ENCODE measurements around the gene SLF2. TPM values are rescaled to one million over a fixed set of nuclear protein-coding genes. Genes with fewer than 3 reads are reported as not detected.
A peak's percentile ranks its signal among the peaks of the same experiment; 100 is the strongest.

The SLF2 gene
- total and polyA plus RNA-seq, 2 of the 13 experiments (the other 11 are each of a cell fraction or from before 2014, with no cell fraction given), result 12.2 to 48.1 TPM

DNA sequence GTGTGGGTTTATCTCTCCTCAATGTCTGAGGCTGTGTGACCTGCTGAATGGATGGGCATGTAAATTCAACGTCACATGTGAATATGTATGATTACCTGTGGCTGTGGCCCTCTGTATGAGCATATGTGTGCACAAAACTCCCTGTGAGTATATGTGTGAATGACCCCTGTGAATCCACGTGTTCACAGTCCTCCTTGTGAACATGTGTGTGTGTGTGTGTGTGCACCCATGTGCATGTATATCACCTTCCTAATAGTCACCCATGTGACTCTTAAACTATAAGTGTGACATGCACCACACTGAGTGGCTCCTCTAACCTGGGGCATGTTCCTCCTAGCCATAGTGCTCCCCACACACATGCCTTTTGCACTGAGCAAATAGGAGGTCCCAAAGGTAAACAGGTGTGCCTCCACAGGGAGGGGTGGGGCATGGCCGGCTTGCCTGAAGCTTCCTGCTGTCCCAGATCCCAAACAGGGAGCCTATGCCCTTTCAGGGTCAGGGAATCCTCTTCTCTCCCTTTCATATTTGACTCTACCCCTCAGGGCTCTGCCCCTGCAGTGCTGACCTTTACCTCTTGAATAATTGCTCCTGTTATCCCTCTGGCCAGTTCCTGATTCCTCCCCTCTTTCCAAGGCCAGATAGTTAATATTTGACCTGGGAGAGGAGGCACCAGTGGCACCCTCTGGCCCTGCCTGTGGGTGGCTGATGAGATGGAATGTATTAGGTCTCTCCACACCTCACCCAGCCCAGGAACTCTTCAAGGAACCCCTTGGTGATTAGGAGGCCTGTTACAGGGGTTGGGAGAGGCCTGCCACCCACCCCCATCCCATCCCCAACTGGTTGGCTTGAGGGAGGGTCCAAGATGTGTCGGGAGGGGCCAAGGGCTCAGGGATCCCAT lies 58.4 kb downstream of the SLF2 start (continued):
- TF ChIP-seq AKAP8 (CRISPR knock-in tag; IDR thresholded peaks at IDR 0.05) (no peak), BCL3 (CRISPR knock-in tag; IDR thresholded peaks at IDR 0.05) (0 out of 2 replicates have a peak, but pooled peaks have one; percentile 75), ZNF335 (CRISPR knock-in tag; IDR thresholded peaks at IDR 0.05) (0 out of 2 replicates have a peak, but pooled peaks have one; percentile 37), MIXL1 (CRISPR knock-in tag; IDR thresholded peaks at IDR 0.05) (peak; percentile 93), ZNF264 (CRISPR knock-in tag; IDR thresholded peaks at IDR 0.05) (peak; percentile 70), ZNF891 (CRISPR knock-in tag; IDR thresholded peaks at IDR 0.05) (peak; percentile 42; the same call in 1 of the 2 replicates), FOXC1 (CRISPR knock-in tag; IDR thresholded peaks at IDR 0.05; ENCODE audit: borderline replicate concordance) (0 out of 2 replicates have a peak, but pooled peaks have one; percentile 17), TP53 (CRISPR knock-in tag; conservative IDR thresholded peaks at IDR 0.05) (no peak), ARNTL (CRISPR knock-in tag; IDR thresholded peaks at IDR 0.05) (peak; percentile 91), KMT2A (CRISPR knock-in tag; IDR thresholded peaks at IDR 0.05) (no peak), ZNF136 (CRISPR knock-in tag; IDR thresholded peaks at IDR 0.05; ENCODE audit: low read depth) (0 out of 2 replicates have a peak, but pooled peaks have one; percentile 83), ZNF280B (CRISPR knock-in tag; IDR thresholded peaks at IDR 0.05; ENCODE audit: borderline replicate concordance) (no peak), ZNF232 (CRISPR knock-in tag; IDR thresholded peaks at IDR 0.05; ENCODE audit: borderline replicate concordance) (no peak; the same call in 1 of the 2 replicates), MIER2 (CRISPR knock-in tag; IDR thresholded peaks at IDR 0.05) (peak; percentile 70), ZNF414 (CRISPR knock-in tag; IDR thresholded peaks at IDR 0.05) (no peak), ELF1 (CRISPR knock-in tag; IDR thresholded peaks at IDR 0.05) (peak; percentile 83), DR1 (CRISPR knock-in tag; IDR thresholded peaks at IDR 0.05) (no peak), ZNF569 (CRISPR knock-in tag; IDR thresholded peaks at IDR 0.05; ENCODE audit: borderline replicate concordance) (no peak)
- TF ChIP-seq, protein P1, sequence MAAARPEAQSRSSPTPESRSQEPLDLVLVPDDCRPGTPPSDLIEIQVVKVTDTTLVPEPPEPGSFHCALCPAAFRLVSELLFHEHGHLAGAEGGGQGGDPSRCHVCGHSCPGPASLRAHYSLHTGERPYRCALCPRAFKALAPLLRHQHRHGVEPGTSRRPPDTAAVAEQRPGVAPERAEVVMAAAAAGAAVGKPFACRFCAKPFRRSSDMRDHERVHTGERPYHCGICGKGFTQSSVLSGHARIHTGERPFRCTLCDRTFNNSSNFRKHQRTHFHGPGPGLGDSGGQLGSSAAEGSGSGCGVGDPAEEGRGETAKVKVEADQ (CRISPR knock-in tag; IDR thresholded peaks at IDR 0.05; ENCODE audit: borderline replicate concordance), result peak; percentile 43; the same call in 1 of the 2 replicates
- TF ChIP-seq, protein P2, sequence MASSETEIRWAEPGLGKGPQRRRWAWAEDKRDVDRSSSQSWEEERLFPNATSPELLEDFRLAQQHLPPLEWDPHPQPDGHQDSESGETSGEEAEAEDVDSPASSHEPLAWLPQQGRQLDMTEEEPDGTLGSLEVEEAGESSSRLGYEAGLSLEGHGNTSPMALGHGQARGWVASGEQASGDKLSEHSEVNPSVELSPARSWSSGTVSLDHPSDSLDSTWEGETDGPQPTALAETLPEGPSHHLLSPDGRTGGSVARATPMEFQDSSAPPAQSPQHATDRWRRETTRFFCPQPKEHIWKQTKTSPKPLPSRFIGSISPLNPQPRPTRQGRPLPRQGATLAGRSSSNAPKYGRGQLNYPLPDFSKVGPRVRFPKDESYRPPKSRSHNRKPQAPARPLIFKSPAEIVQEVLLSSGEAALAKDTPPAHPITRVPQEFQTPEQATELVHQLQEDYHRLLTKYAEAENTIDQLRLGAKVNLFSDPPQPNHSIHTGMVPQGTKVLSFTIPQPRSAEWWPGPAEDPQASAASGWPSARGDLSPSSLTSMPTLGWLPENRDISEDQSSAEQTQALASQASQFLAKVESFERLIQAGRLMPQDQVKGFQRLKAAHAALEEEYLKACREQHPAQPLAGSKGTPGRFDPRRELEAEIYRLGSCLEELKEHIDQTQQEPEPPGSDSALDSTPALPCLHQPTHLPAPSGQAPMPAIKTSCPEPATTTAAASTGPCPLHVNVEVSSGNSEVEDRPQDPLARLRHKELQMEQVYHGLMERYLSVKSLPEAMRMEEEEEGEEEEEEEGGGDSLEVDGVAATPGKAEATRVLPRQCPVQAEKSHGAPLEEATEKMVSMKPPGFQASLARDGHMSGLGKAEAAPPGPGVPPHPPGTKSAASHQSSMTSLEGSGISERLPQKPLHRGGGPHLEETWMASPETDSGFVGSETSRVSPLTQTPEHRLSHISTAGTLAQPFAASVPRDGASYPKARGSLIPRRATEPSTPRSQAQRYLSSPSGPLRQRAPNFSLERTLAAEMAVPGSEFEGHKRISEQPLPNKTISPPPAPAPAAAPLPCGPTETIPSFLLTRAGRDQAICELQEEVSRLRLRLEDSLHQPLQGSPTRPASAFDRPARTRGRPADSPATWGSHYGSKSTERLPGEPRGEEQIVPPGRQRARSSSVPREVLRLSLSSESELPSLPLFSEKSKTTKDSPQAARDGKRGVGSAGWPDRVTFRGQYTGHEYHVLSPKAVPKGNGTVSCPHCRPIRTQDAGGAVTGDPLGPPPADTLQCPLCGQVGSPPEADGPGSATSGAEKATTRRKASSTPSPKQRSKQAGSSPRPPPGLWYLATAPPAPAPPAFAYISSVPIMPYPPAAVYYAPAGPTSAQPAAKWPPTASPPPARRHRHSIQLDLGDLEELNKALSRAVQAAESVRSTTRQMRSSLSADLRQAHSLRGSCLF (CRISPR knock-in tag; IDR thresholded peaks at IDR 0.05; ENCODE audit: borderline replicate concordance), result no peak

All from HepG2 (cell line).